Kidney epithelial cell (primary cell): Measurements from ENCODE around the gene RAB40B. TPM values are rescaled to one million over a fixed set of nuclear protein-coding genes. Genes with fewer than 3 reads are reported as not detected.

Experiments
- DNase-seq: peaks from one replicate; pipeline ENCODE4 v3.0.0-alpha.2; 2010; ENCODE audit warnings: low read depth
- H3K27me3 ChIP-seq: 2 replicates; pipeline ENCODE4 v1.6.0; 2011; ENCODE audit warnings: low read length; ENCODE audit not compliant: control insufficient read depth, insufficient read depth
- H3K36me3 ChIP-seq: 2 replicates; pipeline ENCODE4 v1.5.1; 2011; ENCODE audit warnings: low read length; ENCODE audit not compliant: control insufficient read depth, insufficient read depth
- H3K4me3 ChIP-seq: 2 replicates; pipeline ENCODE4 v1.5.1; 2011; ENCODE audit warnings: low read depth, mild to moderate bottlenecking, control low read depth, low read length
- CTCF ChIP-seq: IDR thresholded peaks from 2 replicates; pipeline ENCODE4 v1.5.1; 2011; ENCODE audit warnings: mild to moderate bottlenecking, moderate library complexity, low read length, control low read depth, inconsistent platforms; ENCODE audit not compliant: insufficient read depth, poor library complexity, severe bottlenecking
- total RNA-seq: library from RNA; depleted of rRNA; stranded (reverse); fragments of >200 nt; gene quantifications from 2 replicates; pipeline ENCODE4 v1.2.3, GENCODE V29; 2015

The RAB40B gene
- total RNA-seq, 1 donor from 2014 or later: 7.3 TPM

GRCh38 chr17:82705756-82706155 is 7.3 kb upstream of the RAB40B start:
- no peak for TF ChIP-seq CTCF
- Histone ChIP-seq H3K4me3 (no peak overlapping the region), H3K36me3 (no peaks in the 10 kb centered on the region), H3K27me3 (peaks cover 15% of the 10 kb centered on the region)
- DNase-seq: no peak

- Histone ChIP-seq H3K27me3 (peaks cover 11% of the 10 kb centered on the region), H3K36me3 (no peaks in the 10 kb centered on the region), H3K4me3 (no peak overlapping the region)
- TF ChIP-seq CTCF: no peak
- DNase-seq: no peak
These were observed 6.4 kb upstream of the RAB40B start for GRCh38 chr17:82704886-82705285.

GRCh38 chr17:82703935-82704865 is 5.7 kb upstream of the RAB40B start:
- Histone ChIP-seq H3K36me3 (no peaks in the 10 kb centered on the region), H3K4me3 (no peak overlapping the region)
- TF ChIP-seq CTCF: no peak

GRCh38 chr17:82703036-82703745 is 4.7 kb upstream of the RAB40B start:
- TF ChIP-seq CTCF: no peak
- Histone ChIP-seq H3K36me3 (no peaks in the 10 kb centered on the region), H3K4me3 (no peak overlapping the region), H3K27me3 (peaks cover 9% of the 10 kb centered on the region)
- DNase-seq: no peak

More at GRCh38 chr17:82703935-82704865, 5.7 kb upstream of the RAB40B start:
- DNase-seq: no peak
- H3K27me3 ChIP-seq: peaks cover 9% of the 10 kb centered on the region

- Histone ChIP-seq H3K36me3 (no peaks in the 10 kb centered on the region), H3K4me3 (no peak overlapping the region), H3K27me3 (peaks cover 12% of the 10 kb centered on the region)
- TF ChIP-seq CTCF: no peak
- no peak for DNase-seq
These were observed 3.9 kb upstream of the RAB40B start for GRCh38 chr17:82702231-82702927.
